Measurements from ENCODE around the gene PIK3CB. TPM values are rescaled to one million over a fixed set of nuclear protein-coding genes. Genes with fewer than 3 reads are reported as not detected.
"Not testable (repeated sequence)": the region's sequence is repeated elsewhere in the genome, so short reads cannot be mapped to it uniquely, and the experiment has no call there.

PIK3CB gene
- total RNA-seq, 2 experiments from 2014 or later, result 17.4 to 20.5 TPM

- no peaks in the 10 kb centered on the region for H3K27me3 Mint-ChIP-seq
- DNase-seq, result no peak
- no peaks in the 10 kb centered on the region for H3K4me1 Mint-ChIP-seq
- H3K36me3 Mint-ChIP-seq, result peaks cover 7% of the 10 kb centered on the region
- H3K4me3 Mint-ChIP-seq, result no peak overlapping the region
- peaks cover 1% of the 10 kb centered on the region for H3K9me3 Mint-ChIP-seq
- H3K27ac Mint-ChIP-seq, result no peak overlapping the region
Measured at GRCh38 chr3:138696666-138697370, 137.9 kb downstream of the PIK3CB start.

- DNase-seq, result no peak
- H3K9me3 Mint-ChIP-seq, result peaks cover 1% of the 10 kb centered on the region
- peaks cover 3% of the 10 kb centered on the region for H3K36me3 Mint-ChIP-seq
- H3K27ac Mint-ChIP-seq, result no peak overlapping the region
- H3K4me3 Mint-ChIP-seq, result no peak overlapping the region
- H3K27me3 Mint-ChIP-seq, result no peaks in the 10 kb centered on the region
- no peaks in the 10 kb centered on the region for H3K4me1 Mint-ChIP-seq
Measured at GRCh38 chr3:138694287-138695007, 140.3 kb downstream of the PIK3CB start.

GRCh38 chr3:138692152-138692551, 142.6 kb downstream of the PIK3CB start:
- H3K27ac Mint-ChIP-seq, result no peak overlapping the region
- H3K4me3 Mint-ChIP-seq, result no peak overlapping the region
- H3K4me1 Mint-ChIP-seq, result peaks cover 3% of the 10 kb centered on the region
- H3K36me3 Mint-ChIP-seq, result peaks cover 7% of the 10 kb centered on the region
- H3K9me3 Mint-ChIP-seq, result no peaks in the 10 kb centered on the region
- H3K27me3 Mint-ChIP-seq, result no peaks in the 10 kb centered on the region
- no peak for DNase-seq

DNA sequence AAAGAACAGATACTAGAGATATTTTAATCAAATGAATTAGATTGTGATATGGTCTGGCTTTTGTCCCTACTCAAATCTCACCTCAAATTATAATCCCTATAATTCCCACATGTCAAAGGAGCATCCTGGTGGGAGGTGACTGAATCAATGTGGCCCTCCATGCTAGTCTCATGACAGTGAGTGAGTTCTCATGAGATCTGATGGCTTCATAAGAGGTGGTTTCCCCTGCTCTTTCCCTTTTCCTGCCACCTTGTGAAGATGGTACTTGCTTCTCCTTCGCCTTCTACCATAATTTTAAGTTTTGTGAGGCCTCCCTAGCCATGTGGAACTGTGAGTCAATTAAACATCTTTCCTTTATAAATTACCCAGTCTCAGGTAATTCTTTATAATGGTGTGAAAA, 143.4 kb downstream of the PIK3CB start:
- Mint-ChIP-seq H3K27ac (no peak overlapping the region), H3K36me3 (peaks cover 9% of the 10 kb centered on the region), H3K9me3 (no peaks in the 10 kb centered on the region), H3K27me3 (no peaks in the 10 kb centered on the region), H3K4me1 (peaks cover 10% of the 10 kb centered on the region), H3K4me3 (no peak overlapping the region)
- DNase-seq, result no peak

DNA sequence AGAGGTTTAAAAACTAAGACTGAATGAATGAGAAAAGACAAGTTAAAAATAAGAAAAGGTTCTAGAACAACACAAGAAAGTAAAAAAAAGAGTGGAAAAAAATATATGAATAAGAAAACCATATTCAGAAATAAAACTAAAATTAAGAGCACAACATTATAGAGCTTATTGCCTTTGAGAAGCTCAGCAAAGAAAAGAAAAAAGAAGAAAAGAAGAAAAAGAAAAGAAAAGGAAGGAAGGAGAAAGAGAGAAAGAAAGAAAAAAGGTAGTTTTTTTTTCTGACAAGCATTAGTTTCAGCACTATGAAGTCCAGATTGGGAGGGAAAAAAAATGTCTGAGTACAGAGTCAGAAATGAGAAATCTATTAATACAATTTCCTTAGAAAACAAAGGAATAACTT, 144.7 kb downstream of the PIK3CB start:
- Mint-ChIP-seq H3K36me3 (peaks cover 13% of the 10 kb centered on the region), H3K4me1 (peaks cover 10% of the 10 kb centered on the region), H3K27me3 (no peaks in the 10 kb centered on the region), H3K4me3 (no peak overlapping the region), H3K27ac (no peak overlapping the region), H3K9me3 (no peaks in the 10 kb centered on the region)
- no peak for DNase-seq

GRCh38 chr3:138688871-138689299, 145.8 kb downstream of the PIK3CB start:
- Mint-ChIP-seq H3K27me3 (no peaks in the 10 kb centered on the region), H3K4me1 (peaks cover 10% of the 10 kb centered on the region), H3K36me3 (peaks cover 13% of the 10 kb centered on the region), H3K27ac (no peak overlapping the region), H3K4me3 (no peak overlapping the region), H3K9me3 (no peaks in the 10 kb centered on the region)
- DNase-seq, result no peak

- no peaks in the 10 kb centered on the region for H3K9me3 Mint-ChIP-seq
- peak overlapping the region; percentile 66 for H3K27ac Mint-ChIP-seq
- peaks cover 13% of the 10 kb centered on the region for H3K36me3 Mint-ChIP-seq
- H3K4me1 Mint-ChIP-seq, result peaks cover 10% of the 10 kb centered on the region
- H3K27me3 Mint-ChIP-seq, result no peaks in the 10 kb centered on the region
- no peak overlapping the region for H3K4me3 Mint-ChIP-seq
- no peak for DNase-seq
Measured at GRCh38 chr3:138687236-138687635, 147.5 kb downstream of the PIK3CB start.

GRCh38 chr3:138686771-138687221, 147.9 kb downstream of the PIK3CB start:
- Mint-ChIP-seq H3K4me1 (peaks cover 10% of the 10 kb centered on the region), H3K27me3 (no peaks in the 10 kb centered on the region), H3K4me3 (no peak overlapping the region), H3K36me3 (peaks cover 13% of the 10 kb centered on the region), H3K27ac (peak overlapping the region; percentile 66), H3K9me3 (no peaks in the 10 kb centered on the region)
- DNase-seq, result no peak

GRCh38 chr3:138684396-138684795, 150.3 kb downstream of the PIK3CB start:
- Mint-ChIP-seq H3K9me3 (no peaks in the 10 kb centered on the region), H3K36me3 (peaks cover 13% of the 10 kb centered on the region), H3K4me3 (no peak overlapping the region), H3K27ac (no peak overlapping the region), H3K27me3 (no peaks in the 10 kb centered on the region), H3K4me1 (peaks cover 10% of the 10 kb centered on the region)
- DNase-seq, result no peak

DNA sequence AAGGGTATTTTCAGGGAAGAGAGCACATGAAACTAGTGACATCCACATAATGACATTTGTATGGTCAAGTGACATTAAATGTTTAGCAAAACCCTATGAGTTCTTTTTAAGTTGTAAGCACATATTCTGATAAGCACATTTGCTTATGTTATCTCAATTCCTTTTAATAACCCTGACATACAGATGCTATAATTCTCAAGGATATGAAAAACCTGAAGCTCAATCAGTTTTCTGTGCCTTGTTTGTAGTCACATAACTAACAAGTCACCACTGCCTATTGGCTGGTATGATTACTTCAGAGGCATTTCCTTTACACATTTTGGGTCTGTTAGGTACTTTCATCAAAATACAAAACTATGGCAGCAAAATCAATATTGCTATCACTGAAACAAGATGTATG, 152.1 kb downstream of the PIK3CB start:
- Mint-ChIP-seq H3K9me3 (no peaks in the 10 kb centered on the region), H3K4me3 (no peak overlapping the region), H3K27ac (no peak overlapping the region), H3K4me1 (peaks cover 10% of the 10 kb centered on the region), H3K27me3 (no peaks in the 10 kb centered on the region), H3K36me3 (peaks cover 13% of the 10 kb centered on the region)
- DNase-seq, result no peak

- H3K4me1 Mint-ChIP-seq, result peaks cover 2% of the 10 kb centered on the region
- H3K9me3 Mint-ChIP-seq, result peaks cover 2% of the 10 kb centered on the region
- H3K27me3 Mint-ChIP-seq, result no peaks in the 10 kb centered on the region
- DNase-seq, result no peak
- no peak overlapping the region for H3K27ac Mint-ChIP-seq
- no peak overlapping the region for H3K4me3 Mint-ChIP-seq
- peaks cover 14% of the 10 kb centered on the region for H3K36me3 Mint-ChIP-seq
Measured at GRCh38 chr3:138681463-138682220, 153.1 kb downstream of the PIK3CB start.

DNA sequence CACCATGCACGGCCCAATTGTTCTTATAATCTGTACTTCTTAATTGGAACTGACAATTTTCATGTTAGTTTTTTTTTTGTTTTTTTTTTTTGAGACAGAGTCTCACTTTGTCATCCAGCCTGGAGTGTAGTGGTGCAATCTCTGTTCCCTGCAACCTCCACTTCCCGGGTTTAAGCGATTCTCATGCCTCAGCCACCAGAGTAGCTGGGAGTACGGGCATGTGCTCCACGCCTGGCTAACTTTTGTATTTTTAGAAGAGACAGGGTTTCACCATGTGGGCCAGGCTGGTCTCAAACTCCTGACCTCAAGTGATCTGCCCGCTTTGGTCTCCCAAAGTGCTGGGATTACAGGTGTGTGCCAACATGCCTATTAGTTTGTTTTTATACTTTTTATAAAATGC, 153.8 kb downstream of the PIK3CB start:
- peaks cover 18% of the 10 kb centered on the region for H3K36me3 Mint-ChIP-seq

DNA sequence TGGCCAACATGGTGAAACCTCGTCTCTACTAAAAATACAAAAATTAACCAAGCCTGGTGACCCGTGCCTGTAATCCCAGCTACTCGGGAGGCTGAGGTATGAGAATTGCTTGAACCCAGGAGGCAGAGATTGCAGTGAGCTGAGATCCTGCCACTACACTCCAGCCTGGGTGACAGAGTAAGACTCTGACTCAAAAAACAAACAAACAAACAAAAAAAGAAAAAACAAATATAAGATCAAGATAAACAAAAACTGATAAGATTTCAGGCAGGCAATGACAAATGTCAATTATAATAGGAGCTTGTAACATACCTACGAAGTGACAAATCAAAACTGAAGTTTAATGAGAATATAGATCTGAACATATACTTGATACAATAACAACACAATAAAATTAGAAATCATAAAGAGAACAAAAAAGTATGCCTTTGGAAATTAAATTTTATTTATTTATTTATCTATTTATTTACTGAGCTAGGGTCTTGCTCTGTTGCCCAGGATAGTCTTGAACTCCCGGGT, 155.8 kb downstream of the PIK3CB start:
- peaks cover 35% of the 10 kb centered on the region for H3K36me3 Mint-ChIP-seq
- H3K4me3 Mint-ChIP-seq, result no peak overlapping the region
- no peak for DNase-seq
- no peak overlapping the region for H3K27ac Mint-ChIP-seq
- H3K9me3 Mint-ChIP-seq, result peaks cover 12% of the 10 kb centered on the region
- no peaks in the 10 kb centered on the region for H3K4me1 Mint-ChIP-seq
- no peaks in the 10 kb centered on the region for H3K27me3 Mint-ChIP-seq

More for the DNA sequence above, 153.8 kb downstream of the PIK3CB start:
- H3K27me3 Mint-ChIP-seq, DNase-seq, H3K9me3 Mint-ChIP-seq, H3K4me1 Mint-ChIP-seq, H3K27ac Mint-ChIP-seq, H3K4me3 Mint-ChIP-seq: not testable (repeated sequence)

- peaks cover 12% of the 10 kb centered on the region for H3K9me3 Mint-ChIP-seq
- no peak for DNase-seq
- peaks cover 41% of the 10 kb centered on the region for H3K36me3 Mint-ChIP-seq
- H3K27ac Mint-ChIP-seq, result no peak overlapping the region
- no peak overlapping the region for H3K4me3 Mint-ChIP-seq
- no peaks in the 10 kb centered on the region for H3K4me1 Mint-ChIP-seq
- no peaks in the 10 kb centered on the region for H3K27me3 Mint-ChIP-seq
Measured at GRCh38 chr3:138678086-138678485, 156.6 kb downstream of the PIK3CB start.

DNA sequence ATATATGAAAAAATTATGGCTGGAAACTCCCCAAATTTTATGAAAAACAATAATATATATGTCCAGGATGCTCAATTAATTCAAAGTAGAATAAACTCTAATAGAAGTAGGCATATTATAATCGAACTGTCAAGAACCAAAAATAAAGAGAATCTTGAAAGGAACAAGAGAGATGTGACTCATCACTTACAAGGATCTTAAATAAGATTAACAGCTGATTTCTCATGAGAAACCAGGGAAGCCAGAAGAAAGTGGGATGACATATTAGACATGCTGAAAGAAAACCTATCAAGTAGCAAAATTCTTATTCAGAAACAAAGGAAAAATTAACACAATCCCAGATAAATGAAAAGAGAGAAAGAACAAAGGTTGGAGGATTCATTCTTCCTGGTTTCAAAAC, 159.3 kb downstream of the PIK3CB start:
- Mint-ChIP-seq H3K36me3 (peaks cover 46% of the 10 kb centered on the region), H3K27ac (no peak overlapping the region)

More for the DNA sequence above, 159.3 kb downstream of the PIK3CB start:
- no peaks in the 10 kb centered on the region for H3K27me3 Mint-ChIP-seq
- H3K9me3 Mint-ChIP-seq, result peaks cover 12% of the 10 kb centered on the region
- DNase-seq, result no peak
- no peak overlapping the region for H3K4me3 Mint-ChIP-seq
- H3K4me1 Mint-ChIP-seq, result no peaks in the 10 kb centered on the region

Data from activated naive CD8-positive, alpha-beta T cell treated with anti-CD3 and anti-CD28 coated beads for 36 hours (primary cell).